ENCODE results near the gene CADM1. TPM values are rescaled to one million over a fixed set of nuclear protein-coding genes. Genes with fewer than 3 reads are reported as not detected.

Gene CADM1
- total and polyA plus RNA-seq, 9 of the 15 experiments (the other 6 are each of a cell fraction or from before 2014, with no cell fraction given): 0.42 TPM; not detected in 8

DNA sequence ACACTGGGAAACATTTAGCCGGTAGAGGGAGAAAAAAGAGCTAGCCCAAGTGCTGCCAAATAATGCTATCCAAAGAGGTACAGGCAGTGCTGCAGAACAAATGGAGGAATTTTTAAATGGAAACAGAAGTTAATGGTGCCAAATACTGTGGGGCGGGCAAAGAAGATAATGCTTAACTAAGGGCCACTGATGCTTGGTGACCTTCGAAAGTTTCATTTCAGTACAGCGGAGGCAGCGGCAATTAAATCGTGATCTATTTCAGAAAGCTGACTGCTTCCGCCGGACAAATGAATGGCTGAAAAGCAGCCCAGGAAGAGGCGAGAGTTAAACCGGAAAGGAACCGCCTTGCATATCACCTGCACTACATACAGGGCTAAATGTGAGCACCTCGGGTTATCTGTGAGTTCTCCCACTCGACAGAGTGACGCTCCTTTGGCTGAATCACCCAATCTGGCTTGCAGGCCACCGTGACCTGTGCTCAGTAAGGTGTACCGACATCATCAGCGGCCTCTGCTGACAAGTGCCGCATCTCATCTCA lies 42.1 kb downstream of the CADM1 start:
- no peaks in the 10 kb centered on the region for H3K27me3 ChIP-seq (ENCODE audit: control insufficient read depth in 2 of 2, insufficient read depth in 2 of 2, low read length in 2 of 2)
- no peak overlapping the region for H2AFZ ChIP-seq (ENCODE audit: low read depth, low read length)
- no peaks in the 10 kb centered on the region for H3K4me1 ChIP-seq (replicated peaks in 1 of 2; ENCODE audit: control insufficient read depth in 2 of 2, insufficient read depth in 2 of 2, low read length in 2 of 2)
- H3K79me2 ChIP-seq (ENCODE audit: control insufficient read depth, insufficient read depth, low read length): no peaks in the 10 kb centered on the region
- in situ Hi-C loops (cut with MboI): no loop called here
- 3% methylated on average over 18 of the region's 18 CpGs for WGBS (ENCODE audit: insufficient coverage, low coverage, missing lambda C conversion rate)
- ChIA-PET CTCF (ENCODE audit: low intra/inter-chr PET ratio) (no interaction called here), POLR2A (interaction anchor here (0.7 kb wide), 1 partner anchor 15 kb away, joined by 3 read pairs; no protein-coding TSS in a partner anchor)
- FAIRE-seq (no peak), DNase-seq (ENCODE audit: extremely low read depth in 1 of 4, low spot score in 3 of 4) (no peak), ATAC-seq (no peak; the same call in 2 of the 3 replicates)
- no TSS peak for BruUV-seq (replicated peaks)
- no peak overlapping the region for H3K4me3 ChIP-seq
- intact Hi-C loops (cut with micrococcal nuclease): no loop called here
- H3K36me3 ChIP-seq (ENCODE audit: control insufficient read depth, insufficient read depth, low read length): no peaks in the 10 kb centered on the region
- no peaks in the 10 kb centered on the region for H4K20me1 ChIP-seq (replicated peaks; ENCODE audit: control insufficient read depth, insufficient read depth, low read length)
- no peak overlapping the region for H3K4me2 ChIP-seq (ENCODE audit: insufficient read depth, low read length)
- no peaks in the 10 kb centered on the region for H3K9me1 ChIP-seq (ENCODE audit: control insufficient read depth, insufficient read depth, low read length)
- H3K9me3 ChIP-seq (replicated peaks; ENCODE audit: control insufficient read depth, insufficient read depth, low read depth, low read length): no peaks in the 10 kb centered on the region
- H3K27ac ChIP-seq (ENCODE audit: extremely low read depth, low read depth, low read length): no peak overlapping the region
- H3K9ac ChIP-seq (ENCODE audit: insufficient read depth in 1 of 2, low read depth in 2 of 2, low read length in 2 of 2): no peak overlapping the region
- TF ChIP-seq, protein P1, sequence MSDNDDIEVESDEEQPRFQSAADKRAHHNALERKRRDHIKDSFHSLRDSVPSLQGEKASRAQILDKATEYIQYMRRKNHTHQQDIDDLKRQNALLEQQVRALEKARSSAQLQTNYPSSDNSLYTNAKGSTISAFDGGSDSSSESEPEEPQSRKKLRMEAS (CRISPR knock-in tag; IDR thresholded peaks at IDR 0.05): no peak
- TF ChIP-seq, protein P2, sequence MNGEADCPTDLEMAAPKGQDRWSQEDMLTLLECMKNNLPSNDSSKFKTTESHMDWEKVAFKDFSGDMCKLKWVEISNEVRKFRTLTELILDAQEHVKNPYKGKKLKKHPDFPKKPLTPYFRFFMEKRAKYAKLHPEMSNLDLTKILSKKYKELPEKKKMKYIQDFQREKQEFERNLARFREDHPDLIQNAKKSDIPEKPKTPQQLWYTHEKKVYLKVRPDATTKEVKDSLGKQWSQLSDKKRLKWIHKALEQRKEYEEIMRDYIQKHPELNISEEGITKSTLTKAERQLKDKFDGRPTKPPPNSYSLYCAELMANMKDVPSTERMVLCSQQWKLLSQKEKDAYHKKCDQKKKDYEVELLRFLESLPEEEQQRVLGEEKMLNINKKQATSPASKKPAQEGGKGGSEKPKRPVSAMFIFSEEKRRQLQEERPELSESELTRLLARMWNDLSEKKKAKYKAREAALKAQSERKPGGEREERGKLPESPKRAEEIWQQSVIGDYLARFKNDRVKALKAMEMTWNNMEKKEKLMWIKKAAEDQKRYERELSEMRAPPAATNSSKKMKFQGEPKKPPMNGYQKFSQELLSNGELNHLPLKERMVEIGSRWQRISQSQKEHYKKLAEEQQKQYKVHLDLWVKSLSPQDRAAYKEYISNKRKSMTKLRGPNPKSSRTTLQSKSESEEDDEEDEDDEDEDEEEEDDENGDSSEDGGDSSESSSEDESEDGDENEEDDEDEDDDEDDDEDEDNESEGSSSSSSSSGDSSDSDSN (IDR thresholded peaks at IDR 0.05; ENCODE audit: borderline replicate concordance in 1 of 2, low read depth in 2 of 2, low read length in 2 of 2): no peak
- TF ChIP-seq LCOR (CRISPR knock-in tag; IDR thresholded peaks at IDR 0.05) (no peak), RAD21 (CRISPR knock-in tag; conservative IDR thresholded peaks at IDR 0.05 in 1 of 2, IDR thresholded peaks at IDR 0.05 in 1 of 2) (no peak), RFX5 (IDR thresholded peaks at IDR 0.05; ENCODE audit: low read depth, low read length) (no peak), DPF2 (IDR thresholded peaks at IDR 0.05) (no peak), BCL6 (CRISPR knock-in tag; IDR thresholded peaks at IDR 0.05) (no peak), TAF9B (IDR thresholded peaks at IDR 0.05; ENCODE audit: partially characterized antibody) (no peak), STAT5B (CRISPR knock-in tag; IDR thresholded peaks at IDR 0.05) (no peak)
- TF ChIP-seq, protein P3, sequence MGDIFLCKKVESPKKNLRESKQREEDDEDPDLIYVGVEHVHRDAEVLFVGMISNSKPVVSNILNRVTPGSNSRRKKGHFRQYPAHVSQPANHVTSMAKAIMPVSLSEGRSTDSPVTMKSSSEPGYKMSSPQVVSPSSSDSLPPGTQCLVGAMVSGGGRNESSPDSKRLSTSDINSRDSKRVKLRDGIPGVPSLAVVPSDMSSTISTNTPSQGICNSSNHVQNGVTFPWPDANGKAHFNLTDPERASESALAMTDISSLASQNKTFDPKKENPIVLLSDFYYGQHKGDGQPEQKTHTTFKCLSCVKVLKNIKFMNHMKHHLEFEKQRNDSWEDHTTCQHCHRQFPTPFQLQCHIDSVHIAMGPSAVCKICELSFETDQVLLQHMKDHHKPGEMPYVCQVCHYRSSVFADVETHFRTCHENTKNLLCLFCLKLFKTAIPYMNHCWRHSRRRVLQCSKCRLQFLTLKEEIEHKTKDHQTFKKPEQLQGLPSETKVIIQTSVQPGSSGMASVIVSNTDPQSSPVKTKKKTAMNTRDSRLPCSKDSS (IDR thresholded peaks at IDR 0.05; ENCODE audit: low read depth, partially characterized antibody): no peak
- TF ChIP-seq, protein P4, sequence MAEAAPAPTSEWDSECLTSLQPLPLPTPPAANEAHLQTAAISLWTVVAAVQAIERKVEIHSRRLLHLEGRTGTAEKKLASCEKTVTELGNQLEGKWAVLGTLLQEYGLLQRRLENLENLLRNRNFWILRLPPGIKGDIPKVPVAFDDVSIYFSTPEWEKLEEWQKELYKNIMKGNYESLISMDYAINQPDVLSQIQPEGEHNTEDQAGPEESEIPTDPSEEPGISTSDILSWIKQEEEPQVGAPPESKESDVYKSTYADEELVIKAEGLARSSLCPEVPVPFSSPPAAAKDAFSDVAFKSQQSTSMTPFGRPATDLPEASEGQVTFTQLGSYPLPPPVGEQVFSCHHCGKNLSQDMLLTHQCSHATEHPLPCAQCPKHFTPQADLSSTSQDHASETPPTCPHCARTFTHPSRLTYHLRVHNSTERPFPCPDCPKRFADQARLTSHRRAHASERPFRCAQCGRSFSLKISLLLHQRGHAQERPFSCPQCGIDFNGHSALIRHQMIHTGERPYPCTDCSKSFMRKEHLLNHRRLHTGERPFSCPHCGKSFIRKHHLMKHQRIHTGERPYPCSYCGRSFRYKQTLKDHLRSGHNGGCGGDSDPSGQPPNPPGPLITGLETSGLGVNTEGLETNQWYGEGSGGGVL (CRISPR knock-in tag; IDR thresholded peaks at IDR 0.05): no peak
- TF ChIP-seq, protein P5, sequence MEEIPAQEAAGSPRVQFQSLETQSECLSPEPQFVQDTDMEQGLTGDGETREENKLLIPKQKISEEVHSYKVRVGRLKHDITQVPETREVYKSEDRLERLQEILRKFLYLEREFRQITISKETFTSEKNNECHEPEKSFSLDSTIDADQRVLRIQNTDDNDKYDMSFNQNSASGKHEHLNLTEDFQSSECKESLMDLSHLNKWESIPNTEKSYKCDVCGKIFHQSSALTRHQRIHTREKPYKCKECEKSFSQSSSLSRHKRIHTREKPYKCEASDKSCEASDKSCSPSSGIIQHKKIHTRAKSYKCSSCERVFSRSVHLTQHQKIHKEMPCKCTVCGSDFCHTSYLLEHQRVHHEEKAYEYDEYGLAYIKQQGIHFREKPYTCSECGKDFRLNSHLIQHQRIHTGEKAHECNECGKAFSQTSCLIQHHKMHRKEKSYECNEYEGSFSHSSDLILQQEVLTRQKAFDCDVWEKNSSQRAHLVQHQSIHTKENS (CRISPR knock-in tag; IDR thresholded peaks at IDR 0.05): no peak
- TF ChIP-seq, protein P6, sequence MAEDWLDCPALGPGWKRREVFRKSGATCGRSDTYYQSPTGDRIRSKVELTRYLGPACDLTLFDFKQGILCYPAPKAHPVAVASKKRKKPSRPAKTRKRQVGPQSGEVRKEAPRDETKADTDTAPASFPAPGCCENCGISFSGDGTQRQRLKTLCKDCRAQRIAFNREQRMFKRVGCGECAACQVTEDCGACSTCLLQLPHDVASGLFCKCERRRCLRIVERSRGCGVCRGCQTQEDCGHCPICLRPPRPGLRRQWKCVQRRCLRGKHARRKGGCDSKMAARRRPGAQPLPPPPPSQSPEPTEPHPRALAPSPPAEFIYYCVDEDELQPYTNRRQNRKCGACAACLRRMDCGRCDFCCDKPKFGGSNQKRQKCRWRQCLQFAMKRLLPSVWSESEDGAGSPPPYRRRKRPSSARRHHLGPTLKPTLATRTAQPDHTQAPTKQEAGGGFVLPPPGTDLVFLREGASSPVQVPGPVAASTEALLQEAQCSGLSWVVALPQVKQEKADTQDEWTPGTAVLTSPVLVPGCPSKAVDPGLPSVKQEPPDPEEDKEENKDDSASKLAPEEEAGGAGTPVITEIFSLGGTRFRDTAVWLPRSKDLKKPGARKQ (CRISPR knock-in tag; IDR thresholded peaks at IDR 0.05): no peak

All from K562 (cell line).